NCI-H1048 (cell line): Measurements from ENCODE around the gene POLR1H.
A peak's percentile ranks its signal among the peaks of the same experiment; 100 is the strongest.

Experiments
- DNase-seq: peaks from one replicate; lab custom pipeline; 2025; lab: John Stamatoyannopoulos, UW

POLR1H gene

DNA sequence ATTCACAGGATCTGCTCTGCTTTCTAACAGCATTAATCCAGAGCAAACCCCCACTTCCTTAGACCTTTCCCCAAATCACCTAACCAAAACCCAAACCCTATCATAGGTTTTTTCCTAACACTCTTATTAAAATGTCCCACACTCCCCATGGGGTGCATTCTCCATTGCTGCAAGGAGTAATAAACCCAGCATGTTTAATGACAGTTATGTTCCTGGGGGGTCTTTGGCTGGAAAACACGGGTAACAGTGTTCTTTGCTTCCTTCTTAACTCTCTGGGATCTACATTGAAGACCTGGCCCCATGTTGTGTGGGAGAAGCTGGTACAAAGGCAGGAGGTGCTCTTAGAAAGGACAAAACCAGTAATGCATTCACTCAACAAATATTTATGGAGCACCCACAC, 35.8 kb downstream of the POLR1H start:
- no peak for DNase-seq

DNA sequence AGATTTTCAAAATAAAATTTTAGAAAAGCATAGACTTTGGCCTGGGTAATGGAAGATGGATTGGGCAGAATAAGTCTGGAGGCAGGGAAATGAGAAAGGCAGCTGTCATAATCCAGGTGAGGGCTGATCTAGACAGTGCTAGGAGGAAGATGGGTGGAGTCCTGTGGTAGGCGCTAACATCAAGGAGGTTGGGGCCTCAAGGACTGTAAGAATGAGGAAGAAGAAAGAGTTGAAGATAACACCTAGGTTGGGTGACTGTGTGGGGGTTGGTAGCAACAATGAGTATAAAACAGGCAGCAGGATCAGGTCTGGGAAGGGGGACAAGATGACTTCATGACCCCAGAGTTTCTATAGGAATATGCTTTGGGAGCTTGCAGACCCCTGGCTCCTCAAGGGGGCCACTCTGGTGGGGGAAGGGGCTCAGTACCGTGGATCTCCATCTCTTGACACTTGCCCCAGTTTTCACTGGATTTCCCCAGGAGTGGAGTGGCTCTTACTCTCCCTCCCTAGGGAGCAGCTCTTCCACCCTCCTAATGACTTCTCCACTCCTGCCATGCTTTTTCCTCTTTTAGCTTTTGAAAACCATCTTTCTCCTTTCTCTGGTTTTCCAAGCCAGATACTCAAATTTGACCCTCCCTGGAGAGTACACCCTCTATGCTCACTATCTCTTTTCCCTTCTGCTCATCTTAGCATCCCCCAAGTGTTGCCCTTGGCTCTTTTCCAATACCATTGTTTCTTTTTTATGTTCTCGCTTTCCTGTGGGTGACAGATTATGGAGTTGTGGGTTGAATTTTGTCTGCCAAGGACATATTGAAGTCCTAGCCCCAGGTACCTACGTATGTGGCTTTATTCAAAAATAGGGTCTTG, 37.1 kb downstream of the POLR1H start:
- DNase-seq = no peak

DNA sequence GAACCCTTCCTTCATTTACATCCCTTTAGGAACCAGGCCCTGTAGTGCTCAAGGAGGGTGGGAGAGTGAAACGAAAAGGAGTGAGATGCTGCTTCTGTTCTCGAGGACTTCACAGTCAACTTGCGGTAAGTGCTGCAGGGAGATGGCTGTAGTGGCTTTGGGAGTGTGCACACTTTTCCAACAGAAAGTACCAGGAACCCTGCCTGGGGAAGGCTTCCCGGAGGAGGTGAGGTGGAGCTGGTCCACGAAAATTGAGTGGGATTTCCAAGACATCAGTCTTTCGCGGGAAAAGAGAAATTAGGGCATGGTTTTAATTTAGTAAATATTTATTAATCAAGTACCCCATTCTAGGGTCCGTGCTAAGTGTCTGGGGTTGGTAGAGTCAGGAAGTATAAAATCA, 39.1 kb downstream of the POLR1H start:
- no peak for DNase-seq

DNA sequence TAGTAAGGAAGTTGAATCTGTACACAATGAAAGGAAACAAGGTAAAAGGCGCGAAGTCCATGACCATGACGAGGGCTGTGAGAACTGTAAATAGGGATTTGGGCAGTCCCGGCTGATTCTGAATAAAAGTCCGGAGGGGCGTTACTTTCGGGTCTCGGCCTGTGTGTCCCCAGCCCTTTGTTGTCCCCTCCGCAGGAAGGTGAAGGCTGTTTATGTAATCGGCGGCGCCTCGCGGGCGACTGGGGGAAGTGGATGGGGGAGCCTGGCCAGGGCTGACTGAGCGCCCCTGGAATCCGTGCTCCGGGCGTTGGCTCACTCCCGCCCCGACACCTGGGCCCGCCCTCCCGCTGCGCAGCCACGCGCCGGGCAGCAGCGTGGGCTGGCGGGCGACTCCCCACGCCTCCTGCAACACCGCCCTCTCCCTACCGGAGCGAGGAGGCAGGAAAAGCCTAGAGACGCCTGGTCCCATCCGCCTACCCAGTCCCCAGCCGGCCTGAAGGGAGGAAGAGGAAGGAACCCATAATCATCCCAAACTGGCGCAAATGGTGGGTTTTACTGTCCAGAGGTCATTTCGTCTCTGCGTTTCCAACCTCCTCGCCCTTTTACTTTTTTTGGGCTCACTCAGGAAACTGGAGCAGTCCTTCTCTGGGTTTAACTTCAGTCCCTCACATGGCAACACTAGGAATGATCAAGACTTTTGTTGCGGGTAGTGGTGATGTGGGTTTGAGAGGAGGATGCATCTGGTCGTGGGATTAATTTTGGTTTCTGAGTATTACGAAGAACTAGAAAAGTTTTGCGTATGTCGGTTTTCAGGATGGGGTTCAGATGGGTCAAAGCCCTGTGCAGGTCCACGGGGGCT, 39.7 kb downstream of the POLR1H start:
- no peak for DNase-seq

DNA sequence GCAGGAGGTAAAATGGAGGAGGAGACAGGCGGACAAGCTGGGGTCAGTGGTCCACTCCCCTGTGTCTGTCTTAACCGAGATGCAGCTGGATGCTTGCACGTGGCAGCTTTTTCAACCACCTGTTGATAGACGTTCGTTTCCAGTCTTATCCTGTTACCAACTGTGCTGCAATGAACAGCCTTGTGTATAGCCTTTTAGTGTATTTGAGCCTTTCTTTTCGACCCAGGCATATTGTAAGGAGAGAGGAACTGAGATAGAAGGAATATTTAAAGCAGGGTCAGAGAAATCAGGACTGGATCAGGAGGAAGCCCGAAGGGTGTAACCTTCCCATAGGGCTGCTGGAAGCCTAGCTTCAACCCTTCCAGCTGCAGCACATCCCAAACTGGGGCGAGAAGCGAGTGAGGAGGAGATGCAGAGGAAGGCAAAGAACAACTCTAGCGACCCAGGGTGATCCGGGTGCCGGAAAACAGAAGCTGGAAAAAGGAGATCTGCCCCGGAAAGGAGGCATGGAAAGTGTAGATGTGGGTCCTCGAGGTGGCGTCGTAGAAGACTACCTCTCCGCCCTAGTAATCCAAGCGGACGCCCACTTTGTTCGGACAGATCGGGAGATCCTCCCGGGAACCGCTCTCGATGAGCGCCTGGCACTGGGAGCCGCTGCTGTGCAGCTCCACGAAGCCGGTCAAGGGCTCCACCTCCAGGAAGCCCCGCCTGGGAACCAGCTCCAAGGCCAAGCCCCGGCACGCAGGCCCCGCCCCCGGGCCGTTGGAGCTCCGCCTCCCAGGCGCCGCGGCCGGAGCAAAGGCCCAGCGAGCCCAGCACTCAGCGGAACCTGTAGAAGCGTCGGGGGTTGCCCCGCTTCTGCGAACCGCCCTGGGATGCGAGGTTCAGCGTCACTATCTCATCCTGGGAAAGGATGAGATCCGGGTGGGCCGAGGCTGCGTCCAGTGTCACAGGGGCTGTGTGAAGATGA, 40.7 kb downstream of the POLR1H start:
- DNase-seq = peak; percentile 45

DNA sequence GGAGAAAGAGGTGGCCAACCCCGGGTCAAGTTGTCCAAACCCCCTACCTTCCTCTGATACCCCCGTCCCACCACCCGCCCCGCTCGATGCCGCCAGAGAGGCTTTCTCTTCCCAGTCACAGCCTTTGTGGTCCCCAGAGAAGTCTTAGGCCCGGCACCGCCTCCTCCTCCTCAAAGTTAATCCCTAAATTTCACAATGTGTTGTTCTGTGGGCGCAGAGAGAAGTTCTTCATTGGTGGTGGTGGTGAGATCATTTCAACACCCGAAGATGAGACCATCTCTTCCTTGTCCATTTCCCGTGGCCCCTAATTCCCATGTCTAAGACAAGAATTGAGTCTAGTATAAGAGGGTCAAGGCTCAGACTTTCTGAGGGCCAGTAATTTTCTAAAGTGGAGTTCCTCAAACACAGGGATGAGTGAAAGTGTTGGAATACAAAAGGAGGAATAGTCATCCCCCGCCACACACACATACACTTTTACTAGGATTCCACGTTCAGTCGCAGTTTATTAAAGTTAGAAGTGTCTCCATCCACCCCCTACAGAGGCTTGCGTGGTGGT, 41.4 kb downstream of the POLR1H start:
- DNase-seq = no peak

DNA sequence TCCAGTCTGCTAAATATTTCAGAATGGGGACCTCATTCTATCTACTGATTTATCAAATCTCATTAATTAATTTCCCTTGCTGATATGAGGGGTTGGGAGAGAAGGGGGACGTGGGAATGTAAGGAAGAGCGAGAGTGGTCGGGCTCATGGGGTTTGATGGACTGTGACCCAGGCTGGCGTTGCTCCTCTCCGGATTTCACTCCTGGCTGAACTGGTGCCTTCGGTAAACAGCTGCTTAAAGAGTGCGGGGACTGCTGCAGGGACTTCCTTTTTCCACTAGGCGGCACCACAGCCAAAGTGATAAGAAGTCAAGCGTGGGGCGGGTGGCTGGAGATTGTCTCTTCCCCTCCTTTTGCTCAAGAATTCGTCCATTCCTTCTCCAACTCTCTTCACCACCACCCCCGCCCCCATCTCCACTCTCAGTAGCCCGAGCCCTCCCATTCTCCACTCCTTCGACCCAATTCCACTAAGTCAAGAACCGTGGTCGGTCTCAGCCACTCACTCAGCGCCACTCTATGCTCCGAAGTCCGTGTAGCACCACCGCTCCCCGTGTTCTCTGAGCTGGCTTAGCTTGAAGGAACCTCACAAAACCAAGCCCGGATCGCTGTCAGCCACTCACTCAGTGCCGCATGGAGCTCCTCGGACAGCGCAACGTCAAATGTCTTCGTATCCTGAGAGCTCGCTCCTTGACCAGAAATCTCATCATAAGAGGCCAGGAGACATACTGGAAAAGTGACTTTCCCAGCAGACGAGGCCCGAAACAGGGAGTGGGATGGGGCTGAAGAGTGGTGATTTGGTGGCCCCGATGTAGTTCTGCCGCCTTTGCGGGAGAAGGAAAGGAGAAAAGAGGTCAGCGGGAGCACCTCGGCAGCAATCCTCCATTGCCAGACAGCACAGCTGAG, 42.2 kb downstream of the POLR1H start:
- peak; percentile 80 for DNase-seq

DNA sequence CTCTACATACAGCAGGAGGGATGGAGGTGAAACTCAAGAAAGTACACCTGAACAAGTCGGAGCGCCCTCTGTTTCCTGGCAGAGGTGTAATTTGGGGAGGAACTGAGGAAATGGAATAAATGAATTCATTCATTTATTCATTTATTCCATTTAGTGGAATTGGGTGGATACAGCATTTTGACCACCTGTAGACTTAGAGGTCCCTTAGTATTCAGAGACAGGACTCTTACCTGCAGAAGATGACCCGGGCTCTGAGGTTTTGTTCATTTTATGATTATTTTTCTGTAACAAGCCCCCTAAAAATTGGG, 42.8 kb downstream of the POLR1H start:
- no peak for DNase-seq

DNA sequence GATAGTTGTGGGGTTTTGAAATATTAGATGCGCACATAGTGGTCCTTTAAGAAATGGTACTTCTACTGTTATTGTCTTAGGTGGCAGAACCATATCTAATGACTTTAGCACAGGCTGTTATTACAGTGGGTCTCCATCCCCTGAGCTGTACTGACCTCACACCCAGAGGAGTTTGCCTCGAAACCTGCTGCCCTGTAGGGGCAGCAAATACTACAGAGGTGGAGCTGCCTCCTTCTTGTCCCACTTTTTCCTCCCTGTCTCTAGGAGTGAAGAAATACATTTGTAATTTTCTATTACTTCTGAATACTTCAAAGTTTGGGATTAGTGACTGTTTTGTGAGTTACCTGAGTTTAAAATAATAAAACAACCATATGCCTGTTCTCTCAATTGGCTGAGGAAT, 43.6 kb downstream of the POLR1H start:
- no peak for DNase-seq

DNA sequence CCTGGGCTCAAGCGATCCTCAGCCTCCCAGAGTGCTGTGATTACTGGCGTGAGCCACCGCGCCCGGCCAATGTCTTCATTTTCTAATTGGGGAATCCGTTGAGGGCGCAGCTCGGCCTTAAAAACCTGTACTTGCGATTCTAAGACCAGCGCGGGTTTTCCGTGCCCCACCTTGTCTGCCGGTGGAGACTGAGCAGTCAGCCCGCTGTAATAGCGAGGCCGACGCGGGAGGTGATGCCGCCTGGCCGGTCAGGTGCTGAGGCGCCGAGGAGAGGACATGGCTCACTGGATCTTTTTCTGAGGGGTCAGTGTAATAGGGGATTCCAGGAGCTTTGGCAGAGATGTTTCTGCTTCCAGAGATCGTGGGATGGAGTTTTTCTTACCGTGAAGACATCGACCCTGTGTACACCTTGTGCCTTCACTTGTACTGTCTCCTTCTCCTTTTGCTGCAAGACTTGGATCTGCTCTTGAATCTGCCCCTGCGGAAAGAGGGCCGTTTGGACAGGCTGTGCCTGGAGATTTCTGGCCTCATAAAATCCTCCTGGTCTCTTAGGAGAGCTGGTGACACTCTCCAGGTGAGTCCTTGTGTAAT, 50.3 kb downstream of the POLR1H start:
- no peak for DNase-seq

DNA sequence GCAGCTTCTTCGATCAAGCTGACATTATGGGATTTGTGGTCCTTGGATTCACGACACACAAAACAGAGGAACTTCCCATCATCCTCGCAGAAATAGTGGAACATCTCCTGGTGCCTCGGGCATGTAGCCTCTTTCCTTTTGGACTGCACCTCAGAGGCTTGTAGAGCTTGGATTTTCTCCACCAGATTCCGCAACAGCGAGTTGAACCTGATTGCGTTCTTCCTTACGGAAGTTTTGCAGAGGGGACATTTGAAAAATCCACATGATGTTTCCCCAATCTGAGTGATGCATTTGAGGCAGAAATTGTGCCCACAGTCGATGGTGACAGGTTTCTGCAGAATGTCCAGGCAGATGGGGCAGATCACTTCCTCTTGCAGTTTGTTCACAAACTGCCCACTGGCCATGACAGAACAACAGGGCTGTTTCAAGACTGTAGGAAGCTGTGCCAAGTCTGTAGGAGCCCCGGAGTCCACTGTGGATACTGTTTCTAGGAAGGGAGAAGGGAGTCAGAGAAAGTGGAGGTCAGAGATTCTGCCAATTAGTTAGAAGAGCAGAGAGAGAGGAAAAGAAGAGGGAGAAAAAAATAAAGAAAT, 51.4 kb downstream of the POLR1H start:
- no peak for DNase-seq

DNA sequence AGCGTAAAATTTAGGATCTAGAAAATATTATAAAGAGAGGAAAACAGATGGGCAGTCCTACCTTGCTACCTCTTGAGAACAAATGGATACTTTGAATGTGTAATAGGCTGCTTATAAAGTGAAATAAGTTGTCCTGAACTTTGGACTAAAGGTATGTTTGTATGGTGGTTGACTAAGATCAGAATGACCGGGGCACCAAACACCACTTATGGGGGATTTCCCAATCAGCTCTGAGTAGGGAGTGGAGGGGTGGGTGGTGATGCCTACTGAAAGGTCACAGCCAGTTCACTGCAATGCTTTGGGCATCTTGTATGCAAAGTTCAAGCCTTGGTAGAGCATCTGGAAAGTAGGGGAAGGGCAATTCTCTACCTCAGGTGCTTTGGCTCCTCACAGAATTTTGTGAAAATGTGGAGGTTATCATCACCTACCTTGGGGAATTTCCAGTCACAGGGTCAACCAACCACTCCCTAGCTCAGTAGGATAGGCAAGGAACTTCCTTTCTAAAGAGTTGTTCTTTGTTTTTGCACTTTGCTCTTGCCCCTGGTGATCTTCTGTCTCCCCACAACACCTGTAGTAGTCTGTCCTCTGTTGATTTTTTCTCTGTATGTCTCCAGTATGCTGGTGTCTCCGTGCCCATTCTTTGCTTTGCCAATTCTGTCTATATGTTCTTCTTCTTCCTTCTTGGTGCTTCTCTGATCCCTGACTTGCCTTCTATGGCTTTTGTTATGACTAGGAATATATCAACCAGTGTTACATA, 52.1 kb downstream of the POLR1H start, which contains the start of gene TRIM31:
Gene TRIM31 (minus strand): TSS at position 88 of the 757 bp plus-strand sequence. CDS start 285 bp downstream, outside the sequence.
- no peak for DNase-seq

DNA sequence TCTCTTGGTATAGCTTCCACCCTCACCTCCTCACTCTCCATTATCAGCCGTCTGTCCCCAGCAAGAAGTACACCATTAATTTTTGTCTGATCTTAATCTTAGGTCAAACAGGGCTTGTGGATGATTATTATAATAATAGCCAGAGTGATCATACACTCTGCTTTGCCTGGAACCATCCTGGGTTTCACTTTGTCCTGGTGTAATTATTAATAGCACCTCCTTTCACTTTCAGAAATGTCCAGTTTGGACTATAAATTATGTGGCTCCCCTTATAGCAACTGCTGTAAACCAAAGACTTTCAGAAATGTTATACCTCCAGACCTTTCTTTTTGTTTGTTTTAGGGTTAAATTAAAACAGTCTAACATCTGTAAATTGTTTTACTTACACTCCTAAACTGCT, 52.8 kb downstream of the POLR1H start:
- no peak for DNase-seq
